ENCODE data around the gene LMX1A.

The LMX1A gene

GRCh38 chr1:165204548-165204947 is 152.0 kb downstream of the LMX1A start:
- no peaks in the 10 kb centered on the region for H3K36me3 Mint-ChIP-seq (ENCODE audit: low read depth)
- no peak for TF ChIP-seq CTCF (IDR thresholded peaks at IDR 0.05)
- H3K27ac Mint-ChIP-seq = no peak overlapping the region
- peaks cover 8% of the 10 kb centered on the region for H3K27me3 Mint-ChIP-seq (ENCODE audit: low read depth, poor library complexity)
- H3K4me3 Mint-ChIP-seq = no peak overlapping the region
- no peaks in the 10 kb centered on the region for H3K4me1 Mint-ChIP-seq
- DNase-seq = no peak
- H3K9me3 Mint-ChIP-seq = no peaks in the 10 kb centered on the region

DNA sequence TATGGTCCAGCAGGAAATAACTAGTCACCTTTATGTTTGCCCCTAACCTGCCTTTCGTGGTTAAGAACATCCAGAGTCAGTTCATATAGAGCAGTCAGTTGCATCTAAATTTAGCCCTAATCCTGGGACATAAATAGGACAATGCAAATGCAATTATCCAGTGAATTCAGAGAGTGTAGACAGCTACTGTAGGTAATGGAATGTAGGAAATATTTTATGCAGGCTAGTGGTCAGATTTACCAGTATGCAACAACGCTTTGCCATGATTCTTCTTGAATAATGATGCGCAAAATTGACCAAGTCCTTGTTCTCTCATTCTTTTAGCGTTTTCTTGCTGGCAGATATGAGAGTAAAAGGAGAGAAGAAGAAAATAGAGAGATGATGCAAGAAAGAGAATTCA is 165.4 kb downstream of the LMX1A start:
- Mint-ChIP-seq H3K27me3 (ENCODE audit: low read depth, poor library complexity) (peaks cover 24% of the 10 kb centered on the region), H3K36me3 (ENCODE audit: low read depth) (no peaks in the 10 kb centered on the region), H3K4me1 (no peaks in the 10 kb centered on the region)

DNA sequence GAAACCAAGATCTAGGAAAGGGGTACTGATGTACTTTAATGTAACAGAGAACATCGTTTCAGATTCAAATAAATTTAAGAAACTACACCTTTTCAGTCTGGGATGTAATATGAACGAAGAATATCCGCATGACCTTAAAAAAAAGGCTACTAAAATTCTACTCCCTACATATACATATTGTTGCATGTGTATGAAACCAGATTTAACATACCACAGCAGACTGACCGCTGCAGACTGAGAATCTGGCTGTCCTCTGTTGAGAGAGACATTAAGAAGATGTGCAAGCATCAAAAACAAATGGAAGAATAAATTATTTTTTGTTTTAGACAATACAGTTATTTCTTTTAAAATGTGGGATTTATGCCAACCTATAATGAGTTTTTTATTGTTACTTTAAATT is 166.6 kb downstream of the LMX1A start:
- Mint-ChIP-seq H3K4me3 (no peak overlapping the region), H3K36me3 (ENCODE audit: low read depth) (no peaks in the 10 kb centered on the region), H3K27ac (no peak overlapping the region), H3K4me1 (no peaks in the 10 kb centered on the region), H3K9me3 (no peaks in the 10 kb centered on the region), H3K27me3 (ENCODE audit: low read depth, poor library complexity) (peaks cover 18% of the 10 kb centered on the region)
- DNase-seq = no peak
- TF ChIP-seq CTCF (IDR thresholded peaks at IDR 0.05) = no peak

More for the DNA sequence above, 165.4 kb downstream of the LMX1A start:
- H3K27ac Mint-ChIP-seq = no peak overlapping the region
- no peak for TF ChIP-seq CTCF (IDR thresholded peaks at IDR 0.05)
- DNase-seq = no peak
- no peaks in the 10 kb centered on the region for H3K9me3 Mint-ChIP-seq
- no peak overlapping the region for H3K4me3 Mint-ChIP-seq

- no peak overlapping the region for H3K4me3 Mint-ChIP-seq
Measured at GRCh38 chr1:165189011-165189410, 167.5 kb downstream of the LMX1A start.

DNA sequence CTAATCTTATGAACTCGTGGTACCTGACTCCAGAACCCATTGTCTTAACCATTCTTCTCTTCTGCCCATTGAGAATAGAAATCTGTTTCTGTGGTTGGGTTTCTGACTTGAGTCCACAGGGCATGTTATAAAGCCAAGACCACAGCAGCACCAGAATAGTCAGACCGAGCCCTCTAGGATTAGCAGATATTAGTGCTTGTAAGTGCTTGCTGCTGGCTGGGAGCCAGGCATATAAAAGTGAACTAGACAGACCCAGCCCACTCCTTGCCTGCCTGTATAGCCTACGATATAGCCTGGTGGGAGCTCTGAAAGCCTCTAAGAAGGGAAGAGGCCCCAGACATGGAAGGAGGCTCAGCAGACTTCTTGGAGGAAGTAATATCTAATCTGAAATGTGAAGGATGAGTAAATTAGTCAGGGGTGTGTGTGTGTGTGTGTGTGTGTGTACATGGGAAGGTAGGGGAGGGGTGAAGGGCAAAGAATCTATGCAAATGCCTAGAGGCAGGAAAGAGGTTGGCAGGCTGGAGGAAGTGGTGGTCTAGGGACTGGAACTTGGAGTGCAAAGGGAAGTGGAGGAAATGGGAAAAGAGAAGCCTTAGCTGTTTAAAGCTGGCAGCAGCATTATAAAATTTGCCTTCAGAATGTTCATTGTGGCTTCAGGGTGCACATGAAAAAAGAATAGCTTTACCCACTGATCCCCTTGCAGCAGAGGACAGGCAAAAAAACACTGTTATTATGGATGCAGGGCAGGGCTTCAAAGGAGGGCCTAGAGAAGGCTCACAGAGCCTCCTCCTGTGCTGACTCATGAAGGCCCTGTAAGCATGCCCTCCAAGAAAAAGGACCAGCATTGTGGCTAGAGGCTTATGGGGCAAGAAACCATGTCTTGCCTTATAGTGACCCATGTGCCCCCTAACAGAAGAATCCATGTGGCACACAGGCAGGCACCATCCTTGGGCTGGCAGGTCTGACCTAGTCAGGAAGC is 169.2 kb downstream of the LMX1A start:
- Mint-ChIP-seq H3K9me3 (peaks cover 14% of the 10 kb centered on the region), H3K36me3 (ENCODE audit: low read depth) (peaks cover 3% of the 10 kb centered on the region), H3K4me3 (no peak overlapping the region), H3K4me1 (no peaks in the 10 kb centered on the region), H3K27me3 (ENCODE audit: low read depth, poor library complexity) (peaks cover 11% of the 10 kb centered on the region), H3K27ac (no peak overlapping the region)
- no peak for TF ChIP-seq CTCF (IDR thresholded peaks at IDR 0.05)
- no peak for DNase-seq

More at GRCh38 chr1:165189011-165189410, 167.5 kb downstream of the LMX1A start:
- Mint-ChIP-seq H3K27ac (no peak overlapping the region), H3K36me3 (ENCODE audit: low read depth) (no peaks in the 10 kb centered on the region), H3K27me3 (ENCODE audit: low read depth, poor library complexity) (peaks cover 13% of the 10 kb centered on the region), H3K9me3 (peaks cover 3% of the 10 kb centered on the region), H3K4me1 (no peaks in the 10 kb centered on the region)
- DNase-seq = no peak
- no peak for TF ChIP-seq CTCF (IDR thresholded peaks at IDR 0.05)

All from nephron progenitor cell (in vitro differentiated cells).